ENCODE measurements around the gene BRD3.
A peak's percentile ranks its signal among the peaks of the same experiment; 100 is the strongest.

- TF ChIP-seq CTCF (IDR thresholded peaks at IDR 0.05 in 4 of 5, conservative IDR thresholded peaks at IDR 0.05 in 1 of 5) (no peak), POLR2A (IDR thresholded peaks at IDR 0.05) (peak in 1 of 2 donors; percentile 4)
Observed at GRCh38 chr9:134061688-134062371, 6.0 kb downstream of the BRD3 start.
